B cell (primary cell): ENCODE results near the gene PSMD1.

Experiments
- CTCF ChIP-seq: fragments of 200-600 bp; IDR thresholded peaks from one replicate; pipeline ENCODE4 v1.8.0; 2022; ENCODE audit warnings: antibody characterized with exemption, mild to moderate bottlenecking
- EZH2 ChIP-seq: IDR thresholded peaks from 2 replicates; pipeline ENCODE4 v1.6.1; 2012; ENCODE audit warnings: borderline replicate concordance, low read depth, mild to moderate bottlenecking, moderate library complexity, low read length; ENCODE audit not compliant: insufficient read depth, poor library complexity, severe bottlenecking

GRCh38 chr2:231181860-231182512 lies 125.3 kb downstream of the PSMD1 start:
- TF ChIP-seq CTCF (no peak), EZH2 (no peak)
